Lower leg skin (tissue), 4 donors: ENCODE data around the gene ADGRV1. TPM values are rescaled to one million over a fixed set of nuclear protein-coding genes. Genes with fewer than 3 reads are reported as not detected.
A peak's percentile ranks its signal among the peaks of the same experiment; 100 is the strongest.

Source experiments
- DNase-seq, 2 donors: peaks; one replicate each; pipeline ENCODE4 v3.0.0-alpha.2; 2019; ENCODE audit warnings: low spot score in 2 of 2
- H3K4me3 ChIP-seq: fragments of 200-600 bp; sonication (generic); 2 replicates; pipeline ENCODE4 v1.5.1; 2017; ENCODE audit warnings: mild to moderate bottlenecking, low read depth; ENCODE audit not compliant: poor library complexity, severe bottlenecking
- POLR2A ChIP-seq, 2 donors: fragments of 450-650 bp; IDR thresholded peaks; one replicate each; pipeline ENCODE4 v1.6.1; 2016 to 2017; ENCODE audit warnings: antibody characterized with exemption in 2 of 2, mild to moderate bottlenecking in 1 of 2, moderate library complexity in 1 of 2
- WGBS, 2 donors: methylation state at CpG; one replicate each; pipeline ENCODE4 v1.1.5; 2018; 5-methylcytosine and 5-hydroxymethylcytosine counted together
- intact Hi-C: fragments of 100-400 bp; cut with DNase I; formaldehyde crosslinking; loops from one replicate; pipeline ENCODE4 v1.15.0; 2023; ENCODE audit warnings: low total_unique reads
- total RNA-seq, 4 donors: library from RNA; depleted of rRNA; stranded (reverse); fragments of >200 nt; gene quantifications; one replicate each; pipeline ENCODE4 v1.1.0, GENCODE V29; 2016
- TF ChIP-seq, protein P1 (sequence below), 3 donors: fragments of 450-650 bp; IDR thresholded peaks; one replicate each; pipeline ENCODE4 v1.5.1; 2016; ENCODE audit warnings: antibody characterized with exemption in 3 of 3, mild to moderate bottlenecking in 3 of 3, moderate library complexity in 2 of 3

ADGRV1 gene
- total RNA-seq, 4 donors from 2014 or later, result 1.2 to 4.0 (median 2.7) TPM

DNA sequence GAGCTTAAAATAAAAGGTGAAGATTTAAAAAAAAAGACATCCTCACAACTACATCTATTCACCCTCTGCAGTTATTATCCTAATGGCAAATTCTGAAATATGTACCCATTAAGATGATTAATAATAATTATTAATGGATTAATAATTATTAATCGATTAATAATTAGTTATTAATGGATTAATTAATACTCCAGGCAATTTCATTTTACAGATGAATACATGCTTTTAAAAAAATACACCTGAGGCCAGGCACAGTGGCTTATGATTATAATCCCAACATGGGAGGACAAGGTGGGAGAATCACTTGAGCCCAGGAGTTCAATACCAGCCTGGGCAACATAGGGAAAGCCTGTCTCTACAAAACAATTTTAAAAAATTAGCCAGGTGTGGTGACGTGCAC is 642.1 kb downstream of the ADGRV1 start:
- no peak for DNase-seq
- TF ChIP-seq, protein P1, sequence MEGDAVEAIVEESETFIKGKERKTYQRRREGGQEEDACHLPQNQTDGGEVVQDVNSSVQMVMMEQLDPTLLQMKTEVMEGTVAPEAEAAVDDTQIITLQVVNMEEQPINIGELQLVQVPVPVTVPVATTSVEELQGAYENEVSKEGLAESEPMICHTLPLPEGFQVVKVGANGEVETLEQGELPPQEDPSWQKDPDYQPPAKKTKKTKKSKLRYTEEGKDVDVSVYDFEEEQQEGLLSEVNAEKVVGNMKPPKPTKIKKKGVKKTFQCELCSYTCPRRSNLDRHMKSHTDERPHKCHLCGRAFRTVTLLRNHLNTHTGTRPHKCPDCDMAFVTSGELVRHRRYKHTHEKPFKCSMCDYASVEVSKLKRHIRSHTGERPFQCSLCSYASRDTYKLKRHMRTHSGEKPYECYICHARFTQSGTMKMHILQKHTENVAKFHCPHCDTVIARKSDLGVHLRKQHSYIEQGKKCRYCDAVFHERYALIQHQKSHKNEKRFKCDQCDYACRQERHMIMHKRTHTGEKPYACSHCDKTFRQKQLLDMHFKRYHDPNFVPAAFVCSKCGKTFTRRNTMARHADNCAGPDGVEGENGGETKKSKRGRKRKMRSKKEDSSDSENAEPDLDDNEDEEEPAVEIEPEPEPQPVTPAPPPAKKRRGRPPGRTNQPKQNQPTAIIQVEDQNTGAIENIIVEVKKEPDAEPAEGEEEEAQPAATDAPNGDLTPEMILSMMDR (IDR thresholded peaks at IDR 0.05), result no peak
- TF ChIP-seq POLR2A (IDR thresholded peaks at IDR 0.05), result no peak
- WGBS, 2 donors, result 92% methylated on average over 2 of the region's 2 CpGs
- no peak overlapping the region for H3K4me3 ChIP-seq
- intact Hi-C loops, result no loop called here

- no peak for TF ChIP-seq POLR2A (IDR thresholded peaks at IDR 0.05)
- TF ChIP-seq, protein P1 (IDR thresholded peaks at IDR 0.05), result no peak
- no peak overlapping the region for H3K4me3 ChIP-seq
- 96 to 98% methylated on average over 4 to 5 of the region's 5 CpGs for WGBS, 2 donors
- no peak for DNase-seq
- intact Hi-C loops, result no loop called here
These were observed 647.5 kb downstream of the ADGRV1 start for GRCh38 chr5:91206103-91206502.

GRCh38 chr5:91206734-91207133 is 648.1 kb downstream of the ADGRV1 start:
- intact Hi-C loops, result no loop called here

DNA sequence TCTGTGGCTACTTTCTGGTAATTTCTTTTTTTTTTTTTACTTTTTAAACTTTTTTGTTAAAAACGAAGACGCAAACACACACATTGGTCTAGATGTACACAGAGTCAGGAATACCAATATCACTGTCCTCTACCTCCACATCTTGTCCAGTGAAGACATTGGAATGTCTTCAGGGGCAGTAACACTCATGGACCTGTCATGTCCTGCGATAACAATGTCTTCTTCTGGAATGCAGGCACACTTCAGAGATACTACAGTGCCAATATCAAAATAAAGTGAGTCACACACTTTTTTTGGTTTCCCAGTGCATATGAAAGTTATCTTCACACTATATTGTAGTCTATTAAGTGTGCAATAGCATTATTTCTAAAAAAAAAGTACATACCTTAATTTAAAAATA is 648.7 kb downstream of the ADGRV1 start:
- WGBS, 2 donors, result 92 to 93% methylated on average over 3 of the region's 3 CpGs
- no peak for TF ChIP-seq POLR2A (IDR thresholded peaks at IDR 0.05)
- TF ChIP-seq, protein P1 (IDR thresholded peaks at IDR 0.05), result no peak
- no peak overlapping the region for H3K4me3 ChIP-seq
- no peak for DNase-seq
- intact Hi-C loops, result no loop called here

More at GRCh38 chr5:91206734-91207133, 648.1 kb downstream of the ADGRV1 start:
- TF ChIP-seq, protein P1 (IDR thresholded peaks at IDR 0.05), result no peak
- no peak for TF ChIP-seq POLR2A (IDR thresholded peaks at IDR 0.05)
- WGBS, 2 donors, result 93 to 94% methylated on average over 2 of the region's 2 CpGs
- DNase-seq, result no peak
- H3K4me3 ChIP-seq, result no peak overlapping the region

- no peak overlapping the region for H3K4me3 ChIP-seq
- TF ChIP-seq, protein P1 (IDR thresholded peaks at IDR 0.05), result no peak
- TF ChIP-seq POLR2A (IDR thresholded peaks at IDR 0.05), result no peak
- 56 to 57% methylated on average over 6 of the region's 6 CpGs for WGBS, 2 donors
- DNase-seq, result no peak
- intact Hi-C loops, result no loop called here
These were observed 653.6 kb downstream of the ADGRV1 start for GRCh38 chr5:91211997-91212713.

GRCh38 chr5:91212714-91213092 is 654.1 kb downstream of the ADGRV1 start:
- no peak overlapping the region for H3K4me3 ChIP-seq
- TF ChIP-seq, protein P1 (IDR thresholded peaks at IDR 0.05), result no peak
- TF ChIP-seq POLR2A (IDR thresholded peaks at IDR 0.05), result no peak
- intact Hi-C loops, result no loop called here
- 30 to 48% methylated on average over 1 of the region's 1 CpG for WGBS, 2 donors
- DNase-seq, result peak in 1 of 2 donors; percentile 74
